Gastrocnemius medialis (tissue), 4 donors: ENCODE data around the gene STXBP4. TPM values are rescaled to one million over a fixed set of nuclear protein-coding genes. Genes with fewer than 3 reads are reported as not detected.

Experiments used
- ATAC-seq, 2 donors: fragments of 150-250 bp; one replicate each; pipeline ENCODE4 v1.9.1; 2016
- DNase-seq, 2 donors: peaks; one replicate each; pipeline ENCODE4 v3.0.0-alpha.2; 2019
- H3K27ac ChIP-seq, 4 donors: fragments of 200-600 bp; sonication (generic); 1 replicate in 1 of 4; 2 replicates in 3 of 4; pipeline ENCODE4 v1.5.1; 2016 to 2018; ENCODE audit warnings: mild to moderate bottlenecking in 2 of 4, moderate library complexity in 1 of 4
- H3K27me3 ChIP-seq, 3 donors: fragments of 200-600 bp; sonication (generic) in 2 of 3; 1 replicate in 1 of 3; 2 replicates in 2 of 3; pipeline versions ENCODE4 v1.5.1 to v1.6.0; 2016 to 2019; ENCODE audit warnings: mild to moderate bottlenecking in 1 of 3, moderate library complexity in 1 of 3
- H3K36me3 ChIP-seq, 2 donors: fragments of 200-600 bp; sonication (generic) in 1 of 2; one replicate each; pipeline ENCODE4 v1.5.1; 2017 to 2018
- H3K4me1 ChIP-seq, 2 donors: fragments of 200-600 bp; sonication (generic) in 1 of 2; one replicate each; pipeline ENCODE4 v1.5.1; 2016 to 2017; ENCODE audit warnings: mild to moderate bottlenecking in 2 of 2
- H3K4me3 ChIP-seq, 4 donors: fragments of 200-600 bp; sonication (generic) in 3 of 4; 1 replicate in 1 of 4; 2 replicates in 3 of 4; pipeline ENCODE4 v1.5.1; 2016 to 2019; ENCODE audit warnings: mild to moderate bottlenecking in 2 of 4
- H3K9me3 ChIP-seq, 3 donors: fragments of 200-600 bp; sonication (generic) in 2 of 3; 1 replicate in 1 of 3; 2 replicates in 2 of 3; pipeline ENCODE4 v1.5.1; 2016 to 2019
- CTCF ChIP-seq, 5 experiments: fragments of 450-650 bp in 3 of 5; fragments of 200-600 bp in 2 of 5; sonication (generic) in 2 of 5; IDR thresholded peaks in 4 of 5; conservative IDR thresholded peaks in 1 of 5; 1 replicate in 4 of 5; 2 replicates in 1 of 5; pipeline ENCODE4 v1.5.1; 2016 to 2019; ENCODE audit warnings: antibody characterized with exemption in 5 of 5, mild to moderate bottlenecking in 3 of 5, moderate library complexity in 3 of 5
- POLR2A ChIP-seq, 2 donors: fragments of 450-650 bp; IDR thresholded peaks; one replicate each; pipeline ENCODE4 v1.6.1; 2017; ENCODE audit warnings: antibody characterized with exemption in 2 of 2, mild to moderate bottlenecking in 2 of 2, moderate library complexity in 2 of 2
- in situ Hi-C, 4 donors: fragments of 200-750 bp; cut with MboI; loops; one replicate each; pipeline versions ENCODE4 v1.15.0 to v1.8.0; 2017; ENCODE audit warnings: low sequenced_read_pairs in 4 of 4
- intact Hi-C: fragments of 100-400 bp; cut with DNase I; formaldehyde crosslinking; loops from one replicate; pipeline ENCODE4 v1.15.1; 2023; ENCODE audit warnings: low total_unique reads
- total RNA-seq, 4 donors: library from RNA; depleted of rRNA; stranded (reverse); fragments of >200 nt; gene quantifications; one replicate each; pipeline versions ENCODE4 v1.1.0 to v1.2.3, GENCODE V29; 2016

STXBP4 gene
- total RNA-seq, 4 donors from 2014 or later = 1.4 to 20.7 (median 9.6) TPM

GRCh38 chr17:55124730-55125360 lies 156.3 kb downstream of the STXBP4 start:
- H3K36me3 ChIP-seq = no peaks in the 10 kb centered on the region
- intact Hi-C loops = no loop called here
- TF ChIP-seq CTCF (IDR thresholded peaks at IDR 0.05 in 4 of 5, conservative IDR thresholded peaks at IDR 0.05 in 1 of 5) (no peak), POLR2A (IDR thresholded peaks at IDR 0.05) (no peak)
- no peaks in the 10 kb centered on the region for H3K9me3 ChIP-seq
- no peak overlapping the region for H3K4me3 ChIP-seq
- no peaks in the 10 kb centered on the region for H3K27me3 ChIP-seq
- no peak overlapping the region for H3K27ac ChIP-seq
- ATAC-seq = no peak
- no peaks in the 10 kb centered on the region for H3K4me1 ChIP-seq
- in situ Hi-C loops = no loop called here
- no peak for DNase-seq

GRCh38 chr17:55133583-55133982 lies 165.0 kb downstream of the STXBP4 start:
- in situ Hi-C loops (no loop called here), intact Hi-C loops (no loop called here)
- Histone ChIP-seq H3K27ac (no peak overlapping the region), H3K4me1 (no peaks in the 10 kb centered on the region), H3K27me3 (no peaks in the 10 kb centered on the region), H3K9me3 (no peaks in the 10 kb centered on the region), H3K36me3 (no peaks in the 10 kb centered on the region), H3K4me3 (no peak overlapping the region)
- DNase-seq (no peak), ATAC-seq (no peak)
- TF ChIP-seq POLR2A (IDR thresholded peaks at IDR 0.05) (no peak), CTCF (IDR thresholded peaks at IDR 0.05 in 4 of 5, conservative IDR thresholded peaks at IDR 0.05 in 1 of 5) (no peak)

- in situ Hi-C loops = no loop called here
- H3K27ac ChIP-seq = no peak overlapping the region
- no peaks in the 10 kb centered on the region for H3K9me3 ChIP-seq
- no peak overlapping the region for H3K4me3 ChIP-seq
- no peaks in the 10 kb centered on the region for H3K27me3 ChIP-seq
- TF ChIP-seq CTCF (IDR thresholded peaks at IDR 0.05 in 4 of 5, conservative IDR thresholded peaks at IDR 0.05 in 1 of 5) = no peak
- TF ChIP-seq POLR2A (IDR thresholded peaks at IDR 0.05) = no peak
- DNase-seq (no peak), ATAC-seq (no peak)
- intact Hi-C loops = no loop called here
- H3K4me1 ChIP-seq = no peaks in the 10 kb centered on the region
- no peaks in the 10 kb centered on the region for H3K36me3 ChIP-seq
These were observed 166.1 kb downstream of the STXBP4 start for GRCh38 chr17:55134486-55135157.

- no peak overlapping the region for H3K4me3 ChIP-seq
- TF ChIP-seq POLR2A (IDR thresholded peaks at IDR 0.05) (no peak), CTCF (IDR thresholded peaks at IDR 0.05 in 4 of 5, conservative IDR thresholded peaks at IDR 0.05 in 1 of 5) (no peak)
- intact Hi-C loops (no loop called here), in situ Hi-C loops (no loop called here)
- no peak overlapping the region for H3K27ac ChIP-seq
- ATAC-seq = no peak
- no peak for DNase-seq
- no peaks in the 10 kb centered on the region for H3K36me3 ChIP-seq
- no peaks in the 10 kb centered on the region for H3K9me3 ChIP-seq
- H3K4me1 ChIP-seq = no peaks in the 10 kb centered on the region
- H3K27me3 ChIP-seq = no peaks in the 10 kb centered on the region
These were observed 172.2 kb downstream of the STXBP4 start for GRCh38 chr17:55140809-55141208.
